ENCODE measurements around the gene TMPRSS11B.

TMPRSS11B gene

GRCh38 chr4:68256284-68256683 lies 10.8 kb upstream of the TMPRSS11B start:
- no peaks in the 10 kb centered on the region for H3K27me3 ChIP-seq
- H3K36me3 ChIP-seq = no peaks in the 10 kb centered on the region
- H3K9me3 ChIP-seq = no peaks in the 10 kb centered on the region
- TF ChIP-seq CTCF (IDR thresholded peaks at IDR 0.05) = no peak
- no peak overlapping the region for H3K27ac ChIP-seq
- no peaks in the 10 kb centered on the region for H3K4me1 ChIP-seq (ENCODE audit: control insufficient read depth in 1 of 2, insufficient read depth in 1 of 2, low read depth in 1 of 2, low read length in 1 of 2)
- H3K4me3 ChIP-seq (ENCODE audit: low read depth in 1 of 2, low read length in 1 of 2) = no peak overlapping the region

DNA sequence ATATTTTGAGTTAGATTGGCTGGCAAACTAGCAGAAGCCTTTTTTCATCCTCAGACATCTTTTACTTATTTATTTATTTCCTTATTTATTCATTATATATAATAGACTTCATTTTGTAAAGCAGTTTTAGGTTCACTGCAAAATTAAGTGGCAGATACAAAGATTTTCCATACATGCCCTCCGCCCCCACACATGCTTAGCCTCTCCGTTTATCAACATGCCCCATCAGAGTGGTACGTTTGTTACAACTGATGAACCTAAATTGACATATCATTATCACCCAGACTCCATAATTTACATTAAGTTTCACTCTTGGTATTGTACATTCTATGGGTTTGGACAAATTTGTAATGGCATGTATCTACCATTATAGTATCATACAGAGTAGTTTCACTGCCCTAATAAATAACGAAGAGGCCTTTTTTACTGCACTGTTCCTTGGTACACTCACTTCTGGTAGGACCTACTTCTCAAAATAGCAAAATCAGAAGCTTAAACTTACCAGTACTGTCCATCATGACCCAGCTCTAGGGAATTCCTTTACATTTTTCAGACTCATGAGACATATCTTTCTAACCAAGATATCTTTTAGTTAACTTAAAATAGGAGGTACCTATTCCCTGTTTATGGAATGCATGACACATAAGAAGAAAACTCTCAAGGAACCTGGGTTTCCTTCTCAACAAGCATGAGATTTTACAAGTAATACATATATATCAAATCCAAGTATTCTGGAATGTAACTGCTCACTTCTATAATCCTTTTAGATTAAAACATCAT lies 4.8 kb upstream of the TMPRSS11B start:
- TF ChIP-seq CTCF (IDR thresholded peaks at IDR 0.05) = no peak
- Histone ChIP-seq H3K4me1 (ENCODE audit: control insufficient read depth in 1 of 2, insufficient read depth in 1 of 2, low read depth in 1 of 2, low read length in 1 of 2) (no peaks in the 10 kb centered on the region), H3K27me3 (no peaks in the 10 kb centered on the region), H3K4me3 (ENCODE audit: low read depth in 1 of 2, low read length in 1 of 2) (no peak overlapping the region), H3K27ac (no peak overlapping the region), H3K36me3 (no peaks in the 10 kb centered on the region), H3K9me3 (no peaks in the 10 kb centered on the region)

DNA sequence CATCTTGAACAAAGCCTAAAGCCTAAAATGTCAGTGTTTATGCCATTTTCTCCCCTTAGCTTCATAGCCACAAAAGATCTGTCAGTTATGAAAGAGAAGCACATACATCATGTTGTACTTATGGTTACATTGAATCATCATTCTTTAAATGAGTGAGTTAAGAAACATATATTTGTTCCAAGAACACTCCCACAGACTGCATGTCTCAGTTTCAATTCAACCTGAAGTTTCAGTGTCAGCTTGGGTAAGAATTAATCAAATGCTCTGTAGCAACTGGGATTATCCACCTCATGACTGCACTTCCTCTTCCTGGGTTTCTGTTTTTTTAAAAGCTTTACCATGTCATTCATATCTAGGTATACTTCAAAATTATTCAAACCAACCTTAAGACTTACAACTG lies 3.9 kb upstream of the TMPRSS11B start:
- no peak overlapping the region for H3K27ac ChIP-seq
- no peak for TF ChIP-seq CTCF (IDR thresholded peaks at IDR 0.05)
- H3K4me3 ChIP-seq (ENCODE audit: low read depth in 1 of 2, low read length in 1 of 2) = no peak overlapping the region
- H3K36me3 ChIP-seq = no peaks in the 10 kb centered on the region
- no peaks in the 10 kb centered on the region for H3K9me3 ChIP-seq
- no peaks in the 10 kb centered on the region for H3K27me3 ChIP-seq
- no peaks in the 10 kb centered on the region for H3K4me1 ChIP-seq (ENCODE audit: control insufficient read depth in 1 of 2, insufficient read depth in 1 of 2, low read depth in 1 of 2, low read length in 1 of 2)

DNA sequence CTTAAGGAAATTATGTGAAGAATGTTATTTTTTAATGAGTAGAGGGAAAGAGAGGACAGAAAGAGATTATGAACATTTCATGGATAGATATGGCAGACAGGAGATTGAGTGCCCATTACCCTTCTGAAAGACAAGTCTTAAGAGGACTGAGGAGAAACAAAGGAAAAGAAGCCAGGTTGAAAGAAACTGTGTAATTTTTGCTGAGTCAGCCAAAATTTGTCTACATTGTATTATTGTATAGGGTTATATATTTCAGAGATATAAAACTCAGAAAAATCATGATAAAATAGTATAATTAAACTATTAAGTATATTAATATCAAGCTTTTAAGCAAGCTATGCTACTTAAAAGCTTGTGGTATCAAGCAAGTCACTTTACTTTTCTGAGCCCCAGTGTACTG lies 4.9 kb downstream of the TMPRSS11B start:
- no peaks in the 10 kb centered on the region for H3K4me1 ChIP-seq (ENCODE audit: control insufficient read depth in 1 of 2, insufficient read depth in 1 of 2, low read depth in 1 of 2, low read length in 1 of 2)
- H3K36me3 ChIP-seq = no peaks in the 10 kb centered on the region
- H3K4me3 ChIP-seq (ENCODE audit: low read depth in 1 of 2, low read length in 1 of 2) = no peak overlapping the region
- no peak overlapping the region for H3K27ac ChIP-seq
- H3K27me3 ChIP-seq = no peaks in the 10 kb centered on the region
- no peaks in the 10 kb centered on the region for H3K9me3 ChIP-seq
- TF ChIP-seq CTCF (IDR thresholded peaks at IDR 0.05) = no peak

DNA sequence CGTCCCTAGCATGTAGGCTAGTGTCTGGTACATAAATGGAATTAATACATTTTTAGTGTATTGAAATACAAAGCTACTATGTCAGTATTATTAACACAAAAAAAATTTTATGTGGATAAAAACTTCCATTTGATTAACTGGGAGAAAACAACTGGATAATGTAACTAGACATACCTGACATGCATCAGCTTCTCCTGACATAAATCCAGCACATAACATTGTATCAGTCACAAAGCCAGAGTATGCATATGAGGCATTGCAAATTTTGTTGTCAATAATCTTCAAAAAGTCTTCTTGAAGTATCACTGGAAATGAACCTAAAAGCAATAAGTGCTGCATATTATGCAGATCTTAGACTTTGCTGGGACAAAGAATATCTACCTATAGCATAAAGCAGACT lies 16.9 kb downstream of the TMPRSS11B start:
- H3K4me1 ChIP-seq (ENCODE audit: control insufficient read depth in 1 of 2, insufficient read depth in 1 of 2, low read depth in 1 of 2, low read length in 1 of 2) = no peaks in the 10 kb centered on the region
- no peak overlapping the region for H3K4me3 ChIP-seq (ENCODE audit: low read depth in 1 of 2, low read length in 1 of 2)
- H3K27ac ChIP-seq = no peak overlapping the region
- no peak for TF ChIP-seq CTCF (IDR thresholded peaks at IDR 0.05)
- no peaks in the 10 kb centered on the region for H3K27me3 ChIP-seq
- H3K9me3 ChIP-seq = no peaks in the 10 kb centered on the region
- no peaks in the 10 kb centered on the region for H3K36me3 ChIP-seq

All from neutrophil (primary cell).